ENCODE results near the gene WDR26. TPM values are rescaled to one million over a fixed set of nuclear protein-coding genes. Genes with fewer than 3 reads are reported as not detected.

Gene WDR26
- total RNA-seq, 4 donors from 2014 or later, result 120 to 141 (median 130) TPM

GRCh38 chr1:224408294-224408590 lies 26.4 kb downstream of the WDR26 start:
- 91 to 97% methylated on average over 1 of the region's 1 CpG for WGBS, 2 donors

GRCh38 chr1:224407571-224408293 lies 26.9 kb downstream of the WDR26 start:
- H3K4me3 ChIP-seq (ENCODE audit: low read depth, poor library complexity, severe bottlenecking), result no peak overlapping the region
- TF ChIP-seq, protein P1, sequence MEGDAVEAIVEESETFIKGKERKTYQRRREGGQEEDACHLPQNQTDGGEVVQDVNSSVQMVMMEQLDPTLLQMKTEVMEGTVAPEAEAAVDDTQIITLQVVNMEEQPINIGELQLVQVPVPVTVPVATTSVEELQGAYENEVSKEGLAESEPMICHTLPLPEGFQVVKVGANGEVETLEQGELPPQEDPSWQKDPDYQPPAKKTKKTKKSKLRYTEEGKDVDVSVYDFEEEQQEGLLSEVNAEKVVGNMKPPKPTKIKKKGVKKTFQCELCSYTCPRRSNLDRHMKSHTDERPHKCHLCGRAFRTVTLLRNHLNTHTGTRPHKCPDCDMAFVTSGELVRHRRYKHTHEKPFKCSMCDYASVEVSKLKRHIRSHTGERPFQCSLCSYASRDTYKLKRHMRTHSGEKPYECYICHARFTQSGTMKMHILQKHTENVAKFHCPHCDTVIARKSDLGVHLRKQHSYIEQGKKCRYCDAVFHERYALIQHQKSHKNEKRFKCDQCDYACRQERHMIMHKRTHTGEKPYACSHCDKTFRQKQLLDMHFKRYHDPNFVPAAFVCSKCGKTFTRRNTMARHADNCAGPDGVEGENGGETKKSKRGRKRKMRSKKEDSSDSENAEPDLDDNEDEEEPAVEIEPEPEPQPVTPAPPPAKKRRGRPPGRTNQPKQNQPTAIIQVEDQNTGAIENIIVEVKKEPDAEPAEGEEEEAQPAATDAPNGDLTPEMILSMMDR (IDR thresholded peaks at IDR 0.05), result no peak
- TF ChIP-seq POLR2A (IDR thresholded peaks at IDR 0.05), result no peak
- 60 to 73% methylated on average over 7 of the region's 7 CpGs for WGBS, 2 donors
- intact Hi-C loops (cut with DNase I; ENCODE audit: low total_unique reads), result no loop called here
- DNase-seq (ENCODE audit: low spot score in 2 of 2), result no peak

More at GRCh38 chr1:224408294-224408590, 26.4 kb downstream of the WDR26 start:
- DNase-seq (ENCODE audit: low spot score in 2 of 2), result no peak
- H3K4me3 ChIP-seq (ENCODE audit: low read depth, poor library complexity, severe bottlenecking), result no peak overlapping the region
- no peak for TF ChIP-seq POLR2A (IDR thresholded peaks at IDR 0.05)
- TF ChIP-seq, protein P1 (IDR thresholded peaks at IDR 0.05), result no peak
- intact Hi-C loops (cut with DNase I; ENCODE audit: low total_unique reads), result no loop called here

DNA sequence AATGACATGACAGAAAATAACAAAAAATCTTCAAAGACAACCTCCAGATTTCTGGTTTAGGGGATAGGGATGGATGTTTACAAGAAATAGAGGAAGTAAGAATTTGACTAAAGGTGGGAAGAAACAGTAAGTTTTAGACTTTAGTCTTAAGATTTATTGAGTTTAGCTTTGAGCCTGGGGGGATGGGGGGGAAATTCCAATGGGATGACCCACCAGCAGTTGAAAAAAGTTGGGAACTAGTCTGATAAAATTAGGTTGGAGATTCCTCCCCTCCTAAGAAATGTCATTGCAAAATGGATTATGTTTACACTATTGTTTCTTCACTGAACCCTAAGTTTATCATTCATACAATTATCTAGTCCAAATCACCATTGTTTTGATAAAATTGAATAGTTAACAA lies 28.4 kb downstream of the WDR26 start:
- intact Hi-C loops (cut with DNase I; ENCODE audit: low total_unique reads), result no loop called here

DNA sequence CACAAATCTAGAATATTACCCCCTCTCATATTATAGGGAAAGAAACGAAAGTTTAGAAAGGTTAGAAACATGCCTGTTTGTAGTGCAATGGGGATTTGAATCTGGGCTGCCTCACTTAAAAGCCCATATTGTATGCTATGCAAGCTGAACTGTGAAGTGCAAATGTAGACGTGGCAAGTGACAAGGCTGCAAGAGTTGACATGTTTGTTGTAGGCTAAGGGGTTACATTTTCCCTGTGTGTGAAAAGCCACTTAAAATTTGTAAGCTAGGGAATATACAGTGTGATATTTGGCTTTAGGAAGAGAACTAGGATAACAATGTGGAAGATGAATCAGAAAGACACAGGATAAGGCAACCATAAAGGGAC lies 29.0 kb downstream of the WDR26 start:
- no peak for TF ChIP-seq POLR2A (IDR thresholded peaks at IDR 0.05)
- TF ChIP-seq, protein P1 (IDR thresholded peaks at IDR 0.05), result no peak
- intact Hi-C loops (cut with DNase I; ENCODE audit: low total_unique reads), result no loop called here
- 88 to 89% methylated on average over 2 of the region's 2 CpGs for WGBS, 2 donors
- no peak for DNase-seq (ENCODE audit: low spot score in 2 of 2)
- no peak overlapping the region for H3K4me3 ChIP-seq (ENCODE audit: low read depth, poor library complexity, severe bottlenecking)

More for the DNA sequence above, 28.4 kb downstream of the WDR26 start:
- DNase-seq (ENCODE audit: low spot score in 2 of 2), result no peak
- TF ChIP-seq, protein P1 (IDR thresholded peaks at IDR 0.05), result no peak
- TF ChIP-seq POLR2A (IDR thresholded peaks at IDR 0.05), result no peak
- H3K4me3 ChIP-seq (ENCODE audit: low read depth, poor library complexity, severe bottlenecking), result no peak overlapping the region

DNA sequence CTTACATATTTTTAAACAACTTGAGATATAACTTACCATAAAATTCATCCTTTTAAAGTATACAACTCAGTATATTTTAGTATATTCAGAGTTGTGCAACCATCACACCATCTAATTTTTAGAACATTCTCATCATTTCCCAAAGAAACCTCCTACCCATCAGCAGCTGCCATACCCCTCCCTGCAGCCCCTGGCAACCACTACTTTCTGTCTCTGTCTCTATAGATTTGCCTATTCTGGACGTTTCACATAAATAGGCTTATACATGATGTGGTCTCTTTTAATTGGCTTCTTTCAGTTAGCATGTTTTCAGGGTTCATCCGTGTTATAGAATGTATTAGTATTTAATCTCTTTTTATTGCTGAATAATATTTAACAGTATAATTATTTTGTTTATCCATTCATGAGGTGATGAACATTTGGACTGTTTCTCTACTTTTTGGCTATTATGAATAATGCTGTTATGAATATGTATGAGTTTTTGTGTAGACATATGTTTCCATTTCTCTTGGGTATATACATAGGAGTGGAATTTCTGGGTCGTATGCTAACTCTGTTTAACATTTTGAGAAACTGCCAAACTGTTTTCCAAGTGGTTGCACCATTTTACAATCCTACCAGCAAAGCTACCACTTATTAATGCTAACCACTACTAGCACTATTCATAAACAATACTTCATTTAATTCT lies 29.5 kb downstream of the WDR26 start:
- intact Hi-C loops (cut with DNase I; ENCODE audit: low total_unique reads), result no loop called here
- WGBS, 2 donors, result 64 to 65% methylated on average over 3 of the region's 3 CpGs
- no peak for TF ChIP-seq POLR2A (IDR thresholded peaks at IDR 0.05)
- TF ChIP-seq, protein P1 (IDR thresholded peaks at IDR 0.05), result no peak

More for the DNA sequence above, 29.5 kb downstream of the WDR26 start:
- DNase-seq (ENCODE audit: low spot score in 2 of 2), result no peak
- no peak overlapping the region for H3K4me3 ChIP-seq (ENCODE audit: low read depth, poor library complexity, severe bottlenecking)

Data from lower leg skin (tissue), 4 donors.